DND-41 (cell line): ENCODE data around the gene GABRB3.

ENCODE experiments used
- EZH2 ChIP-seq: IDR thresholded peaks from 3 replicates; pipeline ENCODE4 v1.6.1; 2012; ENCODE audit warnings: borderline replicate concordance, low read depth, mild to moderate bottlenecking, moderate library complexity, low read length, inconsistent platforms; ENCODE audit not compliant: severe bottlenecking
- TF ChIP-seq, protein P1 (sequence below): IDR thresholded peaks from 2 replicates; pipeline ENCODE4 v1.5.1; 2012; ENCODE audit warnings: borderline replicate concordance, low read length, moderate library complexity, mild to moderate bottlenecking; ENCODE audit not compliant: poor library complexity, severe bottlenecking; ENCODE audit errors: extremely low read depth

DNA sequence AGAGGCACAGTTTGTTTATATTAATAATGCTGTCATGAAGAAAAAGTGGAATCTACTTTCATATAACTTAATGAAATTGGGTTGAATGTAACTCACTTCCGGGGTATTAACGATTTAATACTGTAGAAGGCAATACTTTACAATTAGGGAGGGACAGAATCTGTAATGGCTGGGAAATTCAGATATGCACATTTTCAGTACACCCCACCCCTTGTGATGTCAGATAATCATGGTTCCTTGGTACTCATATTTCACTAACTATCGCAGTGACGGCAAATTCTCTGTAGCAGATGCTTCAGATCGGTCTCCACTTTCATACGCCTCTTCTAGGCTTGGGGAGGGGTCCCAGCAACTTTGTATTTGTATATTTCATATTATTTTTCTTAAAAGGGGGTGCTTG lies 207.3 kb downstream of the GABRB3 start:
- TF ChIP-seq, protein P1, sequence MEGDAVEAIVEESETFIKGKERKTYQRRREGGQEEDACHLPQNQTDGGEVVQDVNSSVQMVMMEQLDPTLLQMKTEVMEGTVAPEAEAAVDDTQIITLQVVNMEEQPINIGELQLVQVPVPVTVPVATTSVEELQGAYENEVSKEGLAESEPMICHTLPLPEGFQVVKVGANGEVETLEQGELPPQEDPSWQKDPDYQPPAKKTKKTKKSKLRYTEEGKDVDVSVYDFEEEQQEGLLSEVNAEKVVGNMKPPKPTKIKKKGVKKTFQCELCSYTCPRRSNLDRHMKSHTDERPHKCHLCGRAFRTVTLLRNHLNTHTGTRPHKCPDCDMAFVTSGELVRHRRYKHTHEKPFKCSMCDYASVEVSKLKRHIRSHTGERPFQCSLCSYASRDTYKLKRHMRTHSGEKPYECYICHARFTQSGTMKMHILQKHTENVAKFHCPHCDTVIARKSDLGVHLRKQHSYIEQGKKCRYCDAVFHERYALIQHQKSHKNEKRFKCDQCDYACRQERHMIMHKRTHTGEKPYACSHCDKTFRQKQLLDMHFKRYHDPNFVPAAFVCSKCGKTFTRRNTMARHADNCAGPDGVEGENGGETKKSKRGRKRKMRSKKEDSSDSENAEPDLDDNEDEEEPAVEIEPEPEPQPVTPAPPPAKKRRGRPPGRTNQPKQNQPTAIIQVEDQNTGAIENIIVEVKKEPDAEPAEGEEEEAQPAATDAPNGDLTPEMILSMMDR = no peak
- TF ChIP-seq EZH2 = no peak
